ENCODE measurements around the gene SPRY1.

The SPRY1 gene

DNA sequence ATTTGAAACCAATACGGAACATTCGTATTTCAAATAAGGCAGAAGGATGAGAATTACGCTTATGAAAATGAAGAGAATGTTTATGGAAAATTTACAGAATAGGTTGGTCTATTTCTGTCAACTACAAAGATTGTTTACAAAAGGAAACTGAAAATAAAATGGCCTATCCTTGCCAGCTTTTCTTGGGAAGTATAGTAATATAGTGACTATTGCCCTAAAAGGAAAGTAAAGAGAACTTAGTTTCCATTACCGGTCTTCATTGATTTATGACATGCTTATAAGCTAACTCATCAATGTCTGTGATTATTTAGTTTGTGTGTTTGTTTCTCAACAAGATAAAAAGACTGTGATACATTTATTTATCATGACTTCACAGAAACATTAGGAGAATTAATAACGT, 2.9 kb upstream of the SPRY1 start:
- Mint-ChIP-seq H3K4me1 (peaks cover 18% of the 10 kb centered on the region), H3K4me3 (peak overlapping the region in 1 of 3 experiments; percentile 47), H3K27me3 (ENCODE audit: low read depth) (no peaks in the 10 kb centered on the region), H3K36me3 (ENCODE audit: low read depth) (no peaks in the 10 kb centered on the region), H3K27ac (peak overlapping the region in 2 of 3 experiments; percentile 30 to 34), H3K9me3 (no peaks in the 10 kb centered on the region)
- TF ChIP-seq, protein P1, sequence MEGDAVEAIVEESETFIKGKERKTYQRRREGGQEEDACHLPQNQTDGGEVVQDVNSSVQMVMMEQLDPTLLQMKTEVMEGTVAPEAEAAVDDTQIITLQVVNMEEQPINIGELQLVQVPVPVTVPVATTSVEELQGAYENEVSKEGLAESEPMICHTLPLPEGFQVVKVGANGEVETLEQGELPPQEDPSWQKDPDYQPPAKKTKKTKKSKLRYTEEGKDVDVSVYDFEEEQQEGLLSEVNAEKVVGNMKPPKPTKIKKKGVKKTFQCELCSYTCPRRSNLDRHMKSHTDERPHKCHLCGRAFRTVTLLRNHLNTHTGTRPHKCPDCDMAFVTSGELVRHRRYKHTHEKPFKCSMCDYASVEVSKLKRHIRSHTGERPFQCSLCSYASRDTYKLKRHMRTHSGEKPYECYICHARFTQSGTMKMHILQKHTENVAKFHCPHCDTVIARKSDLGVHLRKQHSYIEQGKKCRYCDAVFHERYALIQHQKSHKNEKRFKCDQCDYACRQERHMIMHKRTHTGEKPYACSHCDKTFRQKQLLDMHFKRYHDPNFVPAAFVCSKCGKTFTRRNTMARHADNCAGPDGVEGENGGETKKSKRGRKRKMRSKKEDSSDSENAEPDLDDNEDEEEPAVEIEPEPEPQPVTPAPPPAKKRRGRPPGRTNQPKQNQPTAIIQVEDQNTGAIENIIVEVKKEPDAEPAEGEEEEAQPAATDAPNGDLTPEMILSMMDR (IDR thresholded peaks at IDR 0.05; ENCODE audit: unreplicated experiment in 3 of 3): no peak

DNA sequence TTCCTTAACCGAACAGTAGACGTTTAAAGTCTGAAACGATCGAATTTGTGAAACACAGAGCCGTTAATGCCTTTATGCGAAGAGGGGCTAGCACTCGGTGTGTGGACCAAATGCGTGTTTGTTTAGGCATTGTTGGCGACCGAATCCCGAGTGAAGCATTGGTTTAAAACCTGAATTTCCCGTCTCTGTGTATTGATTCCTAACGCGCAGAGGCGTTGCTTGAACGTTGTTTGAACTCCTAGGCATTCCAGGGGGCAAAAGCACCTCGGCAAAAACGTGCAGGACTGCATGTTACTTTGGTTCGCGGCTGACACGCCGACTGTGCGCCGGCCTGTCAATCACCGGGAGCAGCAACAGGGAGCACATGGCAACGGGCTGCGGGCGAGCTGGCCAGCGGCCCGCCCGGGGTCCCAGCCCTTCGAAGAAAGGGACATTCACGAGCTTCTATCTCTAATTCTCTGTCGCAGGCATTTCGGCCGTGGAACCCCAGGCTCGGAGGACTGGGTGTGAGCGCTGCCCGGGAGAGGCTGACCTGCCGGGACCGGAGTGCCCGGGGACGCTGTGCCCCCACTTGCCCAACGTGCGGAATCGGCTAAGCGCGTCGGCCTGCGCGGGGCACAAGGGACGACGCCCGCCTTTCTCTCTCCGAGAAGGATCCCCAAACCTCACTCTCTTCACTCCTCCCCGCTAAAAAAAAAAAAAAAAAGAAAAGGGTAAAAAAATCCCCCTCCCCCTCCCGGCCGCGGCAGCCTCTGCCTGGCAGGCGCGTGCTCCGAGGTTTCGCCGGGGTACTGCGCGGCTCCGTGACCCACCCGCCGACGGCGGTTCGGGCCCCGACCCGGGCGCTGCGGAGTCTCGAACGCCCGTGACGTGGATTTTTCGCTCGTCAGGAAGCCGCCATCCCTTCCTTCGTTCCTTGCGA, 810 bp downstream of the SPRY1 start:
- Mint-ChIP-seq H3K9me3 (no peaks in the 10 kb centered on the region), H3K4me1 (peaks cover 26% of the 10 kb centered on the region), H3K4me3 (peak overlapping the region; percentile 84 to 96 (median 94)), H3K27ac (peak overlapping the region; percentile 94 to 97 (median 95)), H3K27me3 (ENCODE audit: low read depth) (peaks cover 6% of the 10 kb centered on the region), H3K36me3 (ENCODE audit: low read depth) (peaks cover 27% of the 10 kb centered on the region)
- TF ChIP-seq, protein P1 (IDR thresholded peaks at IDR 0.05; ENCODE audit: unreplicated experiment in 3 of 3): no peak

DNA sequence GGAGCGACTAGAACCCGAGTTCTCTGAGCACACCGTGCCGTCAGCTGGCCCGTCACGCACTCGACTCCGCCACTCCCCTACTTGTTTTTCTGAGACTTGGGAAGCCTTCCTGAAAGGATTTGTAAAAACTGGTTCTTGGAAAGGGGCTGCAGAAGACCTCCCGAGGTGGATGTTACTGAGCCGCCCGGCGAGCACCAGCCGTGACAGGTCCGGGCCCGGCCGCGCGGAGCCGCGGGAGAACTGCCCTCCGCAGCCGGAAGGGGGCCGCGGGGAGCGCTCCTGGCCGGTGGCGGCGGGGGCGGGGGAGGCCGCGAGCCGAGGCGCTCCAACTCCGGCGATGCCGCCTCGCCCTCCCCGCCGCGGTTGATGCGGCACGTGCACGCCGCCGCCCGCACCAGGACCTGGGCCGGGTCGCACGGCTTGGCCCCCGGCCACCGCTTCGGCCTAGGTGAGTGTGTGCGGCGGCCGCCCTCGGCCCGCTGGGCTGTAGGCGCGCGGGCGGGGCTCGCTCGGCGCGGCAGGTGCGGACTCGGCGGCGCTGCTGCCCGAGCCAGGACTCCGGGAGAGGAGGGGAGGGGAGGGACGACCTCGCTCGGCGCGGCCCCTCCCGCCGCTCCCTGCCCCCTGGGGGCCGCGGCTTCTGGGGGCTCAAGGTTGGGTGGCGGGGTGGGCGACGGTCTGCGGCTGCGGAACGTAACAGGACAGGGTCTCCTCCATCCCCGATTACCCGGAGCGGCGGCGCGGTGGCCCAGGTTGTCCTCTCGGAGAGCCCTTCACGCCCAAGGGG, 1.7 kb downstream of the SPRY1 start:
- H3K27me3 Mint-ChIP-seq (ENCODE audit: low read depth): peaks cover 6% of the 10 kb centered on the region
- peaks cover 30% of the 10 kb centered on the region for H3K4me1 Mint-ChIP-seq
- H3K4me3 Mint-ChIP-seq: peak overlapping the region; percentile 93 to 97 (median 94)
- H3K9me3 Mint-ChIP-seq: no peaks in the 10 kb centered on the region
- H3K36me3 Mint-ChIP-seq (ENCODE audit: low read depth): peaks cover 36% of the 10 kb centered on the region
- H3K27ac Mint-ChIP-seq: peak overlapping the region; percentile 96
- TF ChIP-seq, protein P1 (IDR thresholded peaks at IDR 0.05; ENCODE audit: unreplicated experiment in 3 of 3): peak; percentile 56 to 66 (median 57)

DNA sequence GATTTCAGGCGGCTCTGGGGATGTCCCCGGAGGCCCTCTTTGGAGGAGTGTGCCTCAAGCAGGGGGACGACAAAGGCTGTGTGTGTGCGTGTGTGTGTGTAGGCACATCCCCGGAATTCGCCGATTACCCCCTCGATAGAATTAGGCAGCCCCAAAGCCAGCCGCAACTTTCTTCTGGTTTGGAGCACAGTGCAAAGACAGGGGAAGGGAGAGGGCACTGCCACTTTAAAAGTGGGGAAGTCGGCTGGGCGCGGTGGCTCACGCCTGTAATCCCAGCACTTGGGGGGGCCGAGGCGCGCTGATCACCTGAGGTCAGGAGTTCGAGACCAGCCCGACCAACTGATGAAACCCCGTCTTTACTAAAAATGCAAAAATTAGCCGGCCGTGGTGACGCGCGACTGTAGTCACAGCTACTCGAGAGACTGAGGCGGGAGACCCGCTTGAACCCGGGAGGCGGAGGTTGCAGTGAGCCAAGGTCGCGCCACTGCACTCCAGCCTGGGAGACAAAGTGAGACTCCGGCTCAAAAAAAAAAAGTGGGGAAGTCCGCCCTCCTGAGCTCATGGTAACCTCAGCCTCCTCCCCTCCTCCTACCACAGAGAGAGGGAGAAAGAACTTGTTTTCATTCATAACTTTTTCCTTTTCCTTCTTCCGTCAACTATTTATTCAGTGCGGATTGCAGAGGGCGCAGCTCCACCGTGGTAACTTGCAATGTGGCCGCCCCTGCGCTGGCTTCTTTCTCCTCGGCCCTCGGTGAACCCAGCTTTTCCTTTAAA, 2.4 kb downstream of the SPRY1 start:
- H3K4me1 Mint-ChIP-seq: peaks cover 33% of the 10 kb centered on the region
- peaks cover 6% of the 10 kb centered on the region for H3K27me3 Mint-ChIP-seq (ENCODE audit: low read depth)
- no peaks in the 10 kb centered on the region for H3K9me3 Mint-ChIP-seq
- H3K27ac Mint-ChIP-seq: peak overlapping the region; percentile 96
- TF ChIP-seq, protein P1 (IDR thresholded peaks at IDR 0.05; ENCODE audit: unreplicated experiment in 3 of 3): peak in 2 of 3 experiments; percentile 20 to 40
- peaks cover 44% of the 10 kb centered on the region for H3K36me3 Mint-ChIP-seq (ENCODE audit: low read depth)
- peak overlapping the region; percentile 93 to 97 (median 94) for H3K4me3 Mint-ChIP-seq

DNA sequence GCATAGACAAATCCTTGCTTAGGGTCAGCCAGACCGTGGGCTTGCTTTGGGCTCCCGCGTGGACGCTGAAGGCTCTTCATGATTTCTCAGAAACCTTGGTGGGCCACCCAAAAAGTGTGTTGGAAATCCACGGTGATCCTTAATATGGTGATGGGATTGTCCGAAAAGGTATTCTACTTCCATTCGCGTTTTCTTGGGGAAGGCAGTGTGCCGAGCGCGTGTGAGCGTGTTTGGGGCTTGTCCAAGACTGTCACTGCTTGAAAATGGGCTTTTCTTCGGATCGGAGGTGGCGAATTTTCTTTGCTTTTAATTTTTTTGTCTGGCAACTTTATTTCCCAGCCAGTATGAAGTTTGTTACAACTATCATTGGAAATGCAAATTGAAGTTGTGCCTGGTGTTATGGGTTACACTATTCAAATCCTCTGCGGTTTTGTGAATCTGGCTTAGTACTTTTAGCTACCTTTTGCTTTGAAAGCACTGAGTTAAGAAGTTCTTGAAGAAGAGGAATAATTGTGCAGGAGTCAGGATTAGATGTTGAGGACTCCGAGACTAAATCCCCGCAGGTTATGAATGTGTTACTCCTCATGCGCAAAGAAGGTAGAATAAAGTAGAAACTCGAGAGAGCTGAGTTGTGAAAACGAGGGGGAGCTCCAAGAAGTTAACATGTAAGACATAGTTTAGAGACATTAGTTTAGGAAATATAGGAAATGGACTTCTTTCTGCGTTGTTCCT, 3.2 kb downstream of the SPRY1 start:
- Mint-ChIP-seq H3K27ac (peak overlapping the region; percentile 96), H3K36me3 (ENCODE audit: low read depth) (peaks cover 45% of the 10 kb centered on the region), H3K4me1 (peaks cover 39% of the 10 kb centered on the region), H3K27me3 (ENCODE audit: low read depth) (peaks cover 6% of the 10 kb centered on the region), H3K9me3 (no peaks in the 10 kb centered on the region), H3K4me3 (peak overlapping the region; percentile 93 to 97 (median 94))
- TF ChIP-seq, protein P1 (IDR thresholded peaks at IDR 0.05; ENCODE audit: unreplicated experiment in 3 of 3): no peak
